ENCODE data around the gene AP2B1. TPM values are rescaled to one million over a fixed set of nuclear protein-coding genes. Genes with fewer than 3 reads are reported as not detected.
A peak's percentile ranks its signal among the peaks of the same experiment; 100 is the strongest.
"Not testable (repeated sequence)": the region's sequence is repeated elsewhere in the genome, so short reads cannot be mapped to it uniquely, and the experiment has no call there.

AP2B1 gene
- total and polyA plus RNA-seq, 4 donors = 8.7 to 55.6 (median 22.3) TPM

DNA sequence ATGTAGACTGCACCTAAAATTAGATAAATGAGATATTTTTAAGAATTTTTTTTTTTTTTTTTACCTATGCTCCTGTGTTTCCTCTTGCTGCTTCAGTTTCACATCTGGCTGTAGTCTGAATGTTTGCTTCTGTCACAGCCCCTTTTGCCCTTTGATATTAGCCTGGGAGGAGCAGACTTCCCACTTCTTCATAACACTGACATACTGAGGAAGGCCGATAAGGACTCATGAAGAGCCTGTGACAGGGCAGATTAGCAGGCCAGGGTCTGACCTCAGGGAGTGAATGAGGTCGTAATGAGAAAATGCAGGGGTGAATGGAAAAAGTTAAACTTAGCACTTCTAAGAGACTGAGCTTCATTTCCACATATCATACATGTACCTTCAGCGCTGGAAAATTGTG is 26.4 kb upstream of the AP2B1 start, which contains the start of gene SLFN14:
SLFN14 (minus strand) TSS at position 117 of the 400 bp plus-strand sequence. CDS start 2,757 bp downstream, outside the sequence.
- Histone ChIP-seq H3K9ac (ENCODE audit: low read depth in 1 of 2, low read length in 2 of 2) (no peak within 1 kb of the TSS), H3K36me3 (ENCODE audit: control insufficient read depth in 4 of 4, insufficient read depth in 3 of 4, low read depth in 1 of 4, low read length in 3 of 4) (no peaks in the 10 kb centered on the region), H3K4me1 (ENCODE audit: control insufficient read depth in 4 of 4, insufficient read depth in 4 of 4, low read length in 3 of 4) (no peaks in the 10 kb centered on the region), H3K9me3 (ENCODE audit: control insufficient read depth in 4 of 4, low read length in 3 of 4) (no peaks in the 10 kb centered on the region), H3K27me3 (ENCODE audit: control insufficient read depth in 4 of 4, insufficient read depth in 4 of 4, low read length in 3 of 4) (peaks cover 0 to 2% (median 0%) of the 10 kb centered on the region in 4 donors), H3K4me3 (ENCODE audit: low read depth in 1 of 3, low read length in 3 of 3) (no peak within 1 kb of the TSS), H3K27ac (ENCODE audit: low read depth in 1 of 2, low read length in 2 of 2) (no peak within 1 kb of the TSS)
- 67% methylated on average over 3 of the region's 3 CpGs for WGBS
- peak; percentile 68 for DNase-seq (ENCODE audit: low spot score)
- TF ChIP-seq NR2F2 (IDR thresholded peaks at IDR 0.05) (peak; percentile 22), RXRA (IDR thresholded peaks at IDR 0.05) (no peak), RAD21 (IDR thresholded peaks at IDR 0.05) (no peak)

DNA sequence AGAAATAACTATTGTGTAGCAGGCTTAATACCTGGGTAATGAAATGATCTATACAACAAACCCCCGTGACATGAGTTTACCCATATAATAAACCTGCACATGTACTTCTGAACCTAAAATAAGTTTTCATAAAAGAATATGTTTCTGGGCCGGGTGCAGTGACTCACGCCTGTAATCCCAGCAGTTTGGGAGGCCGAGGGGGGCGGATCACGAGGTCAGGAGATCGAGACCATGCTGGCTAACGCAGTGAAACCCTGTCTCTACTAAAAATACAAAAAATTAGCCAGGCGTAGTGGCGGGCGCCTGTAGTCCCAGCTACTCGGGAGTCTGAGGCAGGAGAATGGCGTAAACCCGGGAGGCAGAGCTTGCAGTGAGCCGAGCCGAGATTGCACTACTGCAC is 23.9 kb upstream of the AP2B1 start:
- not testable (repeated sequence) for H3K36me3 ChIP-seq (ENCODE audit: control insufficient read depth in 4 of 4, insufficient read depth in 3 of 4, low read depth in 1 of 4, low read length in 3 of 4); H3K9ac ChIP-seq (ENCODE audit: low read depth in 1 of 2, low read length in 2 of 2); H3K4me1 ChIP-seq (ENCODE audit: control insufficient read depth in 4 of 4, insufficient read depth in 4 of 4, low read length in 3 of 4); H3K9me3 ChIP-seq (ENCODE audit: control insufficient read depth in 4 of 4, low read length in 3 of 4); DNase-seq (ENCODE audit: low spot score); H3K4me3 ChIP-seq (ENCODE audit: low read depth in 1 of 3, low read length in 3 of 3); H3K27me3 ChIP-seq (ENCODE audit: control insufficient read depth in 4 of 4, insufficient read depth in 4 of 4, low read length in 3 of 4); H3K27ac ChIP-seq (ENCODE audit: low read depth in 1 of 2, low read length in 2 of 2)
- WGBS = 84% methylated on average over 15 of the region's 16 CpGs

DNA sequence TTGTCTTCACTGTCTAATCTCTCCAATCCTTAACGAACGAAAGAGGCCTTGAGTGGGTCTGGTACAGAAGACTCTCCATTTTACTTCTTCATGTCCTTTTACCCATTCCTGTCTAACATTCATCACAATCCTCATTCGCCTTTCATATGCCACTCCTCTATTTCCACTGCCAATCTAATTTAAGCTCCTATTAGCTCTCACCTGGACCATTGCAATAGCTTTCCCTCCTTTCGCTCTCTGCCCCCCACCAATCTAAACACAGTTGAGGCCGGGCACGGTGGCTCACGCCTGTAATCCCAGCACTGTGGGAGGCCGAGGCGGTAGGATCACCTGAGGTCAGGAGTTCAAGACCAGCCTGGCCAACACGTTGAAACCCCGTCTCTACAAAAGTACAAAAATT is 20.2 kb upstream of the AP2B1 start:
- no peak for TF ChIP-seq TAF1 (conservative IDR thresholded peaks at IDR 0.05)
- TF ChIP-seq RXRA (IDR thresholded peaks at IDR 0.05) = no peak
- no peaks in the 10 kb centered on the region for H3K27me3 ChIP-seq (ENCODE audit: control insufficient read depth in 4 of 4, insufficient read depth in 4 of 4, low read length in 3 of 4)
- peak overlapping the region in 1 of 3 donors; percentile 100 for H3K4me3 ChIP-seq (ENCODE audit: low read depth in 1 of 3, low read length in 3 of 3)
- no peaks in the 10 kb centered on the region for H3K36me3 ChIP-seq (ENCODE audit: control insufficient read depth in 4 of 4, insufficient read depth in 3 of 4, low read depth in 1 of 4, low read length in 3 of 4)
- H3K4me1 ChIP-seq (ENCODE audit: control insufficient read depth in 4 of 4, insufficient read depth in 4 of 4, low read length in 3 of 4) = peaks cover 3 to 22% (median 16%) of the 10 kb centered on the region in 4 donors
- H3K9me3 ChIP-seq (ENCODE audit: control insufficient read depth in 4 of 4, low read length in 3 of 4) = no peaks in the 10 kb centered on the region
- no peak overlapping the region for H3K27ac ChIP-seq (ENCODE audit: low read depth in 1 of 2, low read length in 2 of 2)
- whole genome bisulfite sequencing = 78% methylated on average over 11 of the region's 11 CpGs
- no peak for DNase-seq (ENCODE audit: low spot score)
- no peak overlapping the region for H3K9ac ChIP-seq (ENCODE audit: low read depth in 1 of 2, low read length in 2 of 2)

DNA sequence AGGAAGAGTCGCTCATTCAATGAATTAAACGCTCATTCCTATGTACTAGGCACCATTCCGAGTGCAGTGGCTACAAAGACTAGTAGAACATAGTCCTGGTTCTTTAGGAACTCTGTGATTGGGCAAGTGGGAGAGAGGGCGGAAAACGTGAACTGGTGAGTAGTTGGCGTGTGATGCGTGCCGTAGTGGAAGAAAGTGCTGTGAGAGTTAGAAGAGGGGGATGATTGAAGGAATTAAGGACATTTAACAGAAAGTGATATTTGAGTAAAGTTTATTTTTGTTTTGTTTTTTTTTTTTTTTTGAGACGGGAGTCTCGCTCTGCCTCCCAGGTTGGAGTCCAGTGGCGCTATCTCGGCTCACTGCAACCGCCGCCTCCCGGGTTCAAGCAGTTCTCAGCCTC is 18.6 kb upstream of the AP2B1 start:
- H3K9me3 ChIP-seq (ENCODE audit: control insufficient read depth in 4 of 4, low read length in 3 of 4) = no peaks in the 10 kb centered on the region
- no peak overlapping the region for H3K27ac ChIP-seq (ENCODE audit: low read depth in 1 of 2, low read length in 2 of 2)
- H3K36me3 ChIP-seq (ENCODE audit: control insufficient read depth in 4 of 4, insufficient read depth in 3 of 4, low read depth in 1 of 4, low read length in 3 of 4) = no peaks in the 10 kb centered on the region
- peak overlapping the region; percentile 71 to 100 (median 94) for H3K4me3 ChIP-seq (ENCODE audit: low read depth in 1 of 3, low read length in 3 of 3)
- H3K27me3 ChIP-seq (ENCODE audit: control insufficient read depth in 4 of 4, insufficient read depth in 4 of 4, low read length in 3 of 4) = no peaks in the 10 kb centered on the region
- peaks cover 3 to 22% (median 16%) of the 10 kb centered on the region in 4 donors for H3K4me1 ChIP-seq (ENCODE audit: control insufficient read depth in 4 of 4, insufficient read depth in 4 of 4, low read length in 3 of 4)
- H3K9ac ChIP-seq (ENCODE audit: low read depth in 1 of 2, low read length in 2 of 2) = peak overlapping the region; percentile 91 to 99
- WGBS = 26% methylated on average over 15 of the region's 15 CpGs
- TF ChIP-seq GABPA (IDR thresholded peaks at IDR 0.05 in 1 of 2, conservative IDR thresholded peaks at IDR 0.05 in 1 of 2) (no peak), YY1 (IDR thresholded peaks at IDR 0.05) (no peak), TAF1 (conservative IDR thresholded peaks at IDR 0.05) (no peak), FOXA2 (IDR thresholded peaks at IDR 0.05) (no peak), HNF4G (IDR thresholded peaks at IDR 0.05) (no peak), RAD21 (IDR thresholded peaks at IDR 0.05) (no peak), EGR1 (IDR thresholded peaks at IDR 0.05; ENCODE audit: low read depth in 2 of 2) (no peak)
- TF ChIP-seq, protein P1, sequence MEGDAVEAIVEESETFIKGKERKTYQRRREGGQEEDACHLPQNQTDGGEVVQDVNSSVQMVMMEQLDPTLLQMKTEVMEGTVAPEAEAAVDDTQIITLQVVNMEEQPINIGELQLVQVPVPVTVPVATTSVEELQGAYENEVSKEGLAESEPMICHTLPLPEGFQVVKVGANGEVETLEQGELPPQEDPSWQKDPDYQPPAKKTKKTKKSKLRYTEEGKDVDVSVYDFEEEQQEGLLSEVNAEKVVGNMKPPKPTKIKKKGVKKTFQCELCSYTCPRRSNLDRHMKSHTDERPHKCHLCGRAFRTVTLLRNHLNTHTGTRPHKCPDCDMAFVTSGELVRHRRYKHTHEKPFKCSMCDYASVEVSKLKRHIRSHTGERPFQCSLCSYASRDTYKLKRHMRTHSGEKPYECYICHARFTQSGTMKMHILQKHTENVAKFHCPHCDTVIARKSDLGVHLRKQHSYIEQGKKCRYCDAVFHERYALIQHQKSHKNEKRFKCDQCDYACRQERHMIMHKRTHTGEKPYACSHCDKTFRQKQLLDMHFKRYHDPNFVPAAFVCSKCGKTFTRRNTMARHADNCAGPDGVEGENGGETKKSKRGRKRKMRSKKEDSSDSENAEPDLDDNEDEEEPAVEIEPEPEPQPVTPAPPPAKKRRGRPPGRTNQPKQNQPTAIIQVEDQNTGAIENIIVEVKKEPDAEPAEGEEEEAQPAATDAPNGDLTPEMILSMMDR (IDR thresholded peaks at IDR 0.05; ENCODE audit: low read depth, low read length, missing input control) = no peak
- TF ChIP-seq, protein P2, sequence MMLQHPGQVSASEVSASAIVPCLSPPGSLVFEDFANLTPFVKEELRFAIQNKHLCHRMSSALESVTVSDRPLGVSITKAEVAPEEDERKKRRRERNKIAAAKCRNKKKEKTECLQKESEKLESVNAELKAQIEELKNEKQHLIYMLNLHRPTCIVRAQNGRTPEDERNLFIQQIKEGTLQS (IDR thresholded peaks at IDR 0.05) = no peak
- no peak for DNase-seq (ENCODE audit: low spot score)

Measured in liver (tissue), 9 donors.